KMS-11 (cell line): ENCODE measurements around the gene SSBP3.

Experiments
- H2AFZ ChIP-seq: fragments of 200-600 bp; sonication (generic); 2 replicates; pipeline ENCODE4 v1.6.1; 2016; ENCODE audit warnings: antibody characterized with exemption, mixed run types, low read depth
- H3K27ac ChIP-seq: fragments of 200-600 bp; sonication (generic); 2 replicates; pipeline ENCODE4 v1.6.1; 2016; ENCODE audit warnings: mild to moderate bottlenecking, mixed run types
- H3K27me3 ChIP-seq: fragments of 200-600 bp; sonication (generic); 2 replicates; pipeline ENCODE4 v1.6.1; 2017; ENCODE audit warnings: mild to moderate bottlenecking, low read depth, mixed run types, moderate library complexity; ENCODE audit not compliant: insufficient read depth
- H3K36me3 ChIP-seq: fragments of 200-600 bp; sonication (generic); 2 replicates; pipeline ENCODE4 v1.6.1; 2017; ENCODE audit warnings: mild to moderate bottlenecking, mixed run types; ENCODE audit not compliant: insufficient read depth
- H3K4me1 ChIP-seq: fragments of 200-600 bp; sonication (generic); 2 replicates; pipeline ENCODE4 v1.6.1; 2016; ENCODE audit warnings: mild to moderate bottlenecking, low read depth, mixed run types; ENCODE audit not compliant: poor library complexity, severe bottlenecking
- H3K4me2 ChIP-seq: fragments of 200-600 bp; sonication (generic); 2 replicates; pipeline ENCODE4 v1.7.0; 2016; ENCODE audit warnings: mild to moderate bottlenecking, mixed run types
- H3K4me3 ChIP-seq: fragments of 200-600 bp; sonication (generic); IDR thresholded peaks from 2 replicates; pipeline ENCODE4 v1.6.1; 2017; ENCODE audit warnings: low read depth, low read length, mixed read lengths; ENCODE audit not compliant: insufficient read depth
- H3K79me2 ChIP-seq: fragments of 200-600 bp; sonication (generic); 2 replicates; pipeline ENCODE4 v1.6.1; 2016; ENCODE audit warnings: low read depth, mixed run types; ENCODE audit not compliant: insufficient read depth
- H3K9ac ChIP-seq: fragments of 200-600 bp; sonication (generic); 2 replicates; pipeline ENCODE4 v1.6.1; 2016; ENCODE audit warnings: mild to moderate bottlenecking, mixed run types
- H4K20me1 ChIP-seq: fragments of 200-600 bp; sonication (generic); 2 replicates; pipeline ENCODE4 v1.6.1; 2016; ENCODE audit warnings: mild to moderate bottlenecking, mixed run types; ENCODE audit not compliant: insufficient read depth
- CTCF ChIP-seq: fragments of 200-600 bp; sonication (generic); conservative IDR thresholded peaks from 2 replicates; pipeline ENCODE4 v1.6.1; 2017; ENCODE audit warnings: low read depth, mild to moderate bottlenecking, antibody characterized with exemption, low read length, moderate library complexity, mixed read lengths

The SSBP3 gene

GRCh38 chr1:54415533-54415932, 9.3 kb upstream of the SSBP3 start:
- H3K79me2 ChIP-seq, result no peaks in the 10 kb centered on the region
- H3K4me2 ChIP-seq, result no peak overlapping the region
- no peaks in the 10 kb centered on the region for H3K27me3 ChIP-seq
- H3K27ac ChIP-seq, result no peak overlapping the region
- no peaks in the 10 kb centered on the region for H3K4me1 ChIP-seq
- H3K9ac ChIP-seq, result no peak overlapping the region
- H2AFZ ChIP-seq, result no peak overlapping the region
- no peaks in the 10 kb centered on the region for H3K36me3 ChIP-seq
- TF ChIP-seq CTCF, result no peak
- no peak overlapping the region for H3K4me3 ChIP-seq
- no peaks in the 10 kb centered on the region for H4K20me1 ChIP-seq

GRCh38 chr1:54413732-54414131, 7.5 kb upstream of the SSBP3 start:
- no peaks in the 10 kb centered on the region for H4K20me1 ChIP-seq
- no peaks in the 10 kb centered on the region for H3K27me3 ChIP-seq
- no peak overlapping the region for H3K27ac ChIP-seq
- H3K36me3 ChIP-seq, result no peaks in the 10 kb centered on the region
- no peak overlapping the region for H3K9ac ChIP-seq
- H2AFZ ChIP-seq, result no peak overlapping the region
- H3K4me1 ChIP-seq, result peaks cover 16% of the 10 kb centered on the region
- no peak for TF ChIP-seq CTCF
- H3K4me2 ChIP-seq, result no peak overlapping the region
- H3K4me3 ChIP-seq, result no peak overlapping the region
- H3K79me2 ChIP-seq, result no peaks in the 10 kb centered on the region

- no peak overlapping the region for H3K9ac ChIP-seq
- no peak for TF ChIP-seq CTCF
- no peaks in the 10 kb centered on the region for H4K20me1 ChIP-seq
- H3K27me3 ChIP-seq, result no peaks in the 10 kb centered on the region
- H3K4me1 ChIP-seq, result peaks cover 20% of the 10 kb centered on the region
- no peak overlapping the region for H2AFZ ChIP-seq
- no peak overlapping the region for H3K4me2 ChIP-seq
- no peaks in the 10 kb centered on the region for H3K79me2 ChIP-seq
- H3K4me3 ChIP-seq, result no peak overlapping the region
- no peak overlapping the region for H3K27ac ChIP-seq
- no peaks in the 10 kb centered on the region for H3K36me3 ChIP-seq
These were observed 7.1 kb upstream of the SSBP3 start for GRCh38 chr1:54413295-54413694.

- Histone ChIP-seq H3K27ac (no peak overlapping the region), H2AFZ (peak overlapping the region; percentile 53; the same call in 1 of the 2 replicates), H3K27me3 (no peaks in the 10 kb centered on the region), H3K9ac (no peak overlapping the region), H3K4me1 (peaks cover 28% of the 10 kb centered on the region), H4K20me1 (no peaks in the 10 kb centered on the region), H3K79me2 (0 out of 2 replicates have a peak, but pooled peaks cover under 1% of the 10 kb centered on the region), H3K4me3 (peak overlapping the region; percentile 14), H3K36me3 (no peaks in the 10 kb centered on the region), H3K4me2 (no peak overlapping the region; the same call in 1 of the 2 replicates)
- TF ChIP-seq CTCF, result no peak
These were observed 4.2 kb upstream of the SSBP3 start for GRCh38 chr1:54410359-54410758.
